Mesothelial cell of epicardium (in vitro differentiated cells): Measurements from ENCODE around the gene CPTP. TPM values are rescaled to one million over a fixed set of nuclear protein-coding genes. Genes with fewer than 3 reads are reported as not detected.

Experiments
- DNase-seq, 2 experiments: peaks; one replicate each; pipeline ENCODE4 v3.0.0; 2021; ENCODE audit warnings: low spot score in 2 of 2; ENCODE audit not compliant: unreplicated experiment in 2 of 2
- H3K27ac Mint-ChIP-seq: 2 replicates; pipeline ENCODE4 v1.8.0; 2021; ENCODE audit warnings: mixed read lengths
- H3K27me3 Mint-ChIP-seq: 2 replicates; pipeline ENCODE4 v1.8.0; 2021; ENCODE audit warnings: low read depth, mixed read lengths
- H3K36me3 Mint-ChIP-seq: 2 replicates; pipeline ENCODE4 v1.8.0; 2021; ENCODE audit warnings: mixed read lengths
- H3K4me1 Mint-ChIP-seq: 2 replicates; pipeline ENCODE4 v1.8.0; 2021; ENCODE audit warnings: mixed read lengths
- H3K4me3 Mint-ChIP-seq: 2 replicates; pipeline ENCODE4 v1.8.0; 2021; ENCODE audit warnings: mild to moderate bottlenecking, moderate library complexity, mixed read lengths
- H3K9me3 Mint-ChIP-seq: 2 replicates; pipeline ENCODE4 v1.8.0; 2021; ENCODE audit warnings: mixed read lengths
- total RNA-seq: library from RNA; stranded (reverse); gene quantifications from 3 replicates; pipeline ENCODE4 v1.2.1, GENCODE V29; 2021
- TF ChIP-seq, protein P1 (sequence below): fragments of 200-600 bp; sonication (generic); IDR thresholded peaks from one replicate; pipeline ENCODE4 v1.5.0; 2021; ENCODE audit warnings: antibody characterized with exemption; ENCODE audit not compliant: unreplicated experiment

CPTP gene
- total RNA-seq, 1 donor from 2014 or later: 17.8 TPM

DNA sequence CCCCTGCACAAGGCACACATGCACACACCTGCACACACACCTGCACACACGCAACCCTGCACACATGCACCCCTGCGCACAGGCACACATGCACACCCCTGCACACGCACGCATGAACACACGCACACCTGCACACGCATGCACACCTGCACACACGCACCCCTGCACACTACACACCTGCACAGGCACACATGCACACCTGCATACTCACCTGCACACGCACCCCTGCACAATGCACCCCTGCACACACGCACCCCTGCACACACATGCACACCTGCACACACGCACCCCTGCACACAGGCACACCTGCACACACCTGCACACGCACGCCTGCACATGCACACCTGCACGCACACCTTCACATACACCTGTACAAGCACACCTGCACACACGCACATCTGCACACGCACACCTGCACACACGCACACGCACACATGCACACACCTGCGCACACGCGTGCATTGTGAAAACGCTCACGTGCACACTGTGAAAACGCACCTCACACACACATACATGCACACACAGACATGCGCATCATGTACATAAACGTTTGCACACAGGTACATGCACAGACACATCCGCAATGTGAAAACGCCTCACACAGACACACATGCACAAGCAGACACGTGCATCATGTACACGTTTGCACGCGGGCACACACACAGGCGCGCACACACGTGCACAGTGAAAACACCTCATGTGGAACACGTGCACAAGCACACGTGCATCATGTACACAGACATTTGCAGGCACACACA, 16.4 kb downstream of the CPTP start:
- TF ChIP-seq, protein P1, sequence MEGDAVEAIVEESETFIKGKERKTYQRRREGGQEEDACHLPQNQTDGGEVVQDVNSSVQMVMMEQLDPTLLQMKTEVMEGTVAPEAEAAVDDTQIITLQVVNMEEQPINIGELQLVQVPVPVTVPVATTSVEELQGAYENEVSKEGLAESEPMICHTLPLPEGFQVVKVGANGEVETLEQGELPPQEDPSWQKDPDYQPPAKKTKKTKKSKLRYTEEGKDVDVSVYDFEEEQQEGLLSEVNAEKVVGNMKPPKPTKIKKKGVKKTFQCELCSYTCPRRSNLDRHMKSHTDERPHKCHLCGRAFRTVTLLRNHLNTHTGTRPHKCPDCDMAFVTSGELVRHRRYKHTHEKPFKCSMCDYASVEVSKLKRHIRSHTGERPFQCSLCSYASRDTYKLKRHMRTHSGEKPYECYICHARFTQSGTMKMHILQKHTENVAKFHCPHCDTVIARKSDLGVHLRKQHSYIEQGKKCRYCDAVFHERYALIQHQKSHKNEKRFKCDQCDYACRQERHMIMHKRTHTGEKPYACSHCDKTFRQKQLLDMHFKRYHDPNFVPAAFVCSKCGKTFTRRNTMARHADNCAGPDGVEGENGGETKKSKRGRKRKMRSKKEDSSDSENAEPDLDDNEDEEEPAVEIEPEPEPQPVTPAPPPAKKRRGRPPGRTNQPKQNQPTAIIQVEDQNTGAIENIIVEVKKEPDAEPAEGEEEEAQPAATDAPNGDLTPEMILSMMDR: no peak
- peaks cover 18% of the 10 kb centered on the region for H3K36me3 Mint-ChIP-seq
- DNase-seq: no peak
- H3K27me3 Mint-ChIP-seq: no peaks in the 10 kb centered on the region
- no peaks in the 10 kb centered on the region for H3K9me3 Mint-ChIP-seq
- no peaks in the 10 kb centered on the region for H3K4me1 Mint-ChIP-seq
- no peak overlapping the region for H3K4me3 Mint-ChIP-seq
- no peak overlapping the region for H3K27ac Mint-ChIP-seq

DNA sequence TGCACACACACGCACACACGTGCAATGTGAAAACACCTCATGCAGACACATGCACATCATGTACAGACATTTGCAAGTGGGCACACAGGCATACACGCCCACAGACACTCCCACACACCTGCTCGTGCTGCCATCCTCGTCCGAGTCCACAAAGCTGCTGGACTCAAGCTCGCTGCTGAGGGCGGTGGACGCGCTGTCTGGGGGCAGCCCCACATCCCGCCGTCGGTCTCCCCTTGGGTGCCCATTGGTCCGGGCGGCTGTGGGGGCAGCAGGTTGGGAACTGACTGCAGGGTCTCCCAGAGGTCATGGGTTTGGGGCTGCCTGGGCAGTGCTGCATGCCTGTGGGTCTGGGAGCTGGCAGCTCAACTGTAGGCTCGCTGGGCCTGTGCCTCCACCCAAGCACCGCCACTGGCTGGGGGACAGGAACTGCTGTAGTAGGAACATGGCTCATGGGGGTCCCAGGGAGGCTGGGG, 17.0 kb downstream of the CPTP start:
- Mint-ChIP-seq H3K27ac (no peak overlapping the region), H3K36me3 (peaks cover 18% of the 10 kb centered on the region), H3K4me1 (no peaks in the 10 kb centered on the region), H3K4me3 (no peak overlapping the region), H3K9me3 (no peaks in the 10 kb centered on the region), H3K27me3 (no peaks in the 10 kb centered on the region)
- TF ChIP-seq, protein P1: no peak
- DNase-seq: no peak

DNA sequence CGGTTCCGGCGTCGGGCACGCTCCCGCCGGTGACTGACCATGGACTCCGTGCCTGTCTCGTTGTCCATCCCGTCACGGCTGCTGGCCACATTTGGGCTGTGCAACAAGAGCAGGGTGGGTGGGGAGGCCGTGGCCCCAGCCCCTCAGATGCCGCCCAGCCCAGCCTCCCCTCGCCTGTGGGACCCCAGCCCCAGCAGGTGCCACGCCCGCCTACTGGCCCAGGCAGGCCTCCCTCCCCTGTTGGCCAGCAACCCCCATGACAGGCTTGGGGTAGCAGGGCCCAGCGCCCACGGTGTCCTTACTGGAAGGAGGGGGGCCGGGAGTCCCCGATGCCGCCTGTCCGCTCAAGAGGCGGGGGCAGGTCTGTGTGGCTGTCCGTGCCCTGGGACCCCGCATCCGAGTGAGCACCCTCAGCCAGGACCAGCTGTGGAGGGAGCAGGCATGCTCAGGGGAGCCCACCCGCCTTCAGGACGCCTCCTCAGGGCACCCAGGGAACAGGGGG, 17.5 kb downstream of the CPTP start:
- Mint-ChIP-seq H3K27me3 (no peaks in the 10 kb centered on the region), H3K9me3 (no peaks in the 10 kb centered on the region), H3K27ac (no peak overlapping the region), H3K4me3 (no peak overlapping the region), H3K4me1 (peaks cover 5% of the 10 kb centered on the region), H3K36me3 (peaks cover 18% of the 10 kb centered on the region)
- TF ChIP-seq, protein P1: no peak
- DNase-seq: no peak

DNA sequence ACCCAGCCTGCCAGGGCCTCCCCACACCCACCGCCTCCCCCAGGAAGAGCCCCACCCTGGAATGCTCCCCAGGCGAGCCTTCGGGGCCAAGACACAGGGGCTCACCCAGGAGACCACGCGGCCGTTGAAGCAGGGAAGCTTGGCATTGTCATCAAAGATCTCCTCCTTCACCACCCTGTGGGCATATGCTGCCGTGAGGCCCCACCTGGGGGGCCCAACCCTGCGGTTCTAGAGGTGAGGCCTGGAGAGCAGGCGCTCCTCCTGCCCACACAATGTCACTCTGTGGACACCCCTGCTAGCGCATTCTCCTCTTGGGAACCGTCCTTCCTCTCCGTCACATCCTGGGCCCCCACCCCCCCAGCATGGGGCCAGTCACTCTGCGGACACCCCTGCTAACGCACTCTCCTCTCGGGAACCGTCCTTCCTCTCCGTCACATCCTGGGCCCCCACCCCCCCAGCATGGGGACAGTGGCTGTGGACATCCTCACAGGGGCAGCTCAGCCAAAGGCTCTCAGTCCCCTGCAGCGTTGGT, 18.0 kb downstream of the CPTP start:
- Mint-ChIP-seq H3K27ac (no peak overlapping the region), H3K4me1 (peaks cover 9% of the 10 kb centered on the region), H3K9me3 (no peaks in the 10 kb centered on the region), H3K27me3 (no peaks in the 10 kb centered on the region), H3K36me3 (peaks cover 18% of the 10 kb centered on the region), H3K4me3 (no peak overlapping the region)
- TF ChIP-seq, protein P1: no peak
- no peak for DNase-seq

DNA sequence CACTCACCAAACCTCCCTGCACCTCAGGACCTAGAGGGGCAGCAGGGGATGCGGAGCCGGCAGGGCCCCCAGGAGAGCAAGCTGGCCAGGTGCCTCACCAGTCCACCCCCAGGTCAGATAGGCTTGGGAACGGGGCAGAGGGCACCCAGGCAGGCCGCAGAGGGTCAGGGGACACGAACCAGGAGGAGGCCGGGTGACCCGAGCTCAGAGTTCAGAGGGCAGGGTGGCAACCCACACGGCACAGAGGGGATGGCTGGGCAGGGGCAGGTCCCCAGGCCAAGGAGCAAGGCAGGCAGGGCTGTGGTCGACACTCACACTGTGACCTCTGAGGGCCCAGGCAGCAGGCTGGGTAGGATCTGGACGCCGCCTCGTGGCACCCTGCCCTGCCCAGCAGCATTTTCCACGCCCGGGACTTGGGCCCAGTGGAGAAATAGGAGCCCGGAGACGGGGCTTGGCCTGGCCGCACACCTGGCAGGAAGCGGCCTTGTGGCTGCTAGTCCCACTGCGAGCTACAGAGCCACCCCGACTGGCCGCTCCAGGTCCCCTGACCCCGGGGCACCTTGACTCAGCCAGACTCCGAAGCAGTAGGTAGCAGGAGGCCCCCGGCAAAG, 19.3 kb downstream of the CPTP start:
- peaks cover 14% of the 10 kb centered on the region for H3K36me3 Mint-ChIP-seq
- H3K4me3 Mint-ChIP-seq: no peak overlapping the region
- peaks cover 12% of the 10 kb centered on the region for H3K4me1 Mint-ChIP-seq
- no peak for DNase-seq
- H3K9me3 Mint-ChIP-seq: no peaks in the 10 kb centered on the region
- no peaks in the 10 kb centered on the region for H3K27me3 Mint-ChIP-seq
- TF ChIP-seq, protein P1: no peak
- no peak overlapping the region for H3K27ac Mint-ChIP-seq
